ENCODE measurements around the gene PKP1.

PKP1 gene

DNA sequence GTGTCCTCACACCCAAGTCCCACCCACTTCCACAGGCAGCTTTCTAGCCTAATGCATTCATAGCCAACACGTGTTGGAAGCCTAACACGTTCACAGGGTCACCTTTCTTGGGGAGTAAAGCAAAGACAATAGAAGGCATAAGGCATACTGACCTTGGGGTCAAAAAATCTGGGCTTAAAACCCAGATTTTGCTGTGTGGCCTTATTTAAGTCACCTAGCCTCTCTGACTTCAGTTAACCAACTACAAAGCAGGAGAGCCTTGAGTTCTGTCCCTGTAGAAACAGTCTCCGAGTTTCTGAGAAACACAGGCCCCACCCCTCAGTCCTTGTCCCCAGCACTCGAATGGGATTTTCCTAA lies 92.8 kb downstream of the PKP1 start:
- DNase-seq = no peak

DNA sequence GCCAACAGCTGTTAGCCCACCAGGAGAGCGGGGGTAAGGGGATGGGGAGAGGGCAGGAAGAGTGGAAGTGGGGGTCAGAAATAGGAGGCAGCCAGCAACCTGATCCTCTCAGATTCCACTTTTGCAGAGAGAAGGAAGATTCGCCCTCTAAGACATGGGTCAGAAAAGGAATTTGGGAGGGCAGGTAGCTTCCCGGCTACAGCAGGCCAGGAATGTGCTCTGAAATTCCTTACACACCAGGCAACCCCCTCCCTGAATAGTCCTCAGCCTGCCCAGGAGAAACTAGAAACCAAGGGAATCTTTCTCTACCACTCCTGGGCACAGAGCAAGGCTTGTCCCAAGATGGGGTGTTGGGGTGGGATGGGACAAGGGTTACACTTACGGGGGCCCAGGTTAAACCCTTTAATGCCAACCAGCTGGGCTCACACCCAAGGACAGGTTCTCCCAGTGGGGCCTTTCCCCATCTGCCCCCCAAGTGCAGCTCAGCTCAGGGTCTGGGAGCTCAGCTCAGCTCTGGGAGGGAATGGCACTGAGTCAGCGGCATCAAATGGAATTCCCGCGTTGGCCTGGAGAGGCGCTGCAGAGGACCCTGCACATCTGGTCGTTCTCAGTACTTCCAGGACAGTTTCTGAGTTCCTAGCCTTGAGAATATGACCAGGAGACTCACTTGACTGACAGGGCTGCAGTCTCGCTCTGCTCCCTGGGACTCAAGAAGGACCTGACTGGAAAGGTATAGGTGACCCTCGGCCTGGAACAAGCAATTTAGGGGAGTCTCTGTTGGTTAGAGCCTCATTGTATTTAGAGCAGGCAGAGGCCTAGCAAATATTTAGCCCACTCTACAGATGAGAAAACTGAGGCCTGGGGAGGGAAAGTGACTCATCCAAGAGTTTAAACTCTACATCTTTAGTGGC lies 93.4 kb downstream of the PKP1 start:
- DNase-seq = no peak

DNA sequence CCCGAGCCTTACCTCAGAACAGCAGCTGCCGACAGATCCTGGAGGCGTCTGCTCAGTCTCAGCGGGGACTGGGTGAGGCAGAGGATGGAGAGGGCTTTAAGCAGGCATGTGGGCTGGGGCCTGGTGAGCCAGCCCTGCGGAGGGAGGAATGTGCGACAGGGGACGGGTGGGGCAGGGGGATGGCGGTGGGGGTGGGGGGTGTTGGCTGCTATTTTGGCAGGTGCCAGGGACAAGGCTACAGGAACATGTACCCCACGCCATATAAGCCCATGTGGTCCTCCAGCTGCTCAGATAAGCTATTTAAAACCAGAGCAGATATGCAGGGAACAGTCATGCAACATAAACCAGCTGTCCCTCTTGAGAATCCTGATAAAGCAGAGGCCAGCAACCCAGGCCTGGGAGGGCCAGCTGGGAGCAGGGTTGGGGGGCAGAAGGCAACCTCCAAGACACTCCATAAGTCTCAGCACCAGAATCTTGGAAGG lies 94.3 kb downstream of the PKP1 start, which contains the start of gene TNNT2:
Gene TNNT2 (minus strand): TSS at position 70 of the 482 bp plus-strand sequence. CDS start 4,426 bp downstream, outside the sequence.
- DNase-seq = no peak

DNA sequence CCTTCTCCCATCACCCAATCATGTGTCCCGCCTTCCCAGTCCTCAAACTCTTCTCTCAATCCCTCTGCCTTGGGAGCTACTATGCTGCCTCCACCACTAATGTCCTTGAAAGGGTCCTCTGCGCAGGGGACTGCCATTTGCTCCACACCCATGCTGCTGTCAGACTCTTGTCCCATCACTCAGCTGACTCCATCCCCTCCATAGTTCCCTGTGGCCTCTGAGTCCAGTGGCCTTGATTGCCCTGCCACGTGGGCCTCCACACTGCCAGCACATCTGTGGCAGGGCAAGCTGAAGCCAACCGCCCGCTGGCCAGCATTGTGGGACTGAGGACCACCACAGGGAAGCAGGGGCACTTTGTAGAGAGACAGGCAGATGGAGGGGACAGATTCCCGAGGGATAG lies 95.5 kb downstream of the PKP1 start:
- no peak for DNase-seq

DNA sequence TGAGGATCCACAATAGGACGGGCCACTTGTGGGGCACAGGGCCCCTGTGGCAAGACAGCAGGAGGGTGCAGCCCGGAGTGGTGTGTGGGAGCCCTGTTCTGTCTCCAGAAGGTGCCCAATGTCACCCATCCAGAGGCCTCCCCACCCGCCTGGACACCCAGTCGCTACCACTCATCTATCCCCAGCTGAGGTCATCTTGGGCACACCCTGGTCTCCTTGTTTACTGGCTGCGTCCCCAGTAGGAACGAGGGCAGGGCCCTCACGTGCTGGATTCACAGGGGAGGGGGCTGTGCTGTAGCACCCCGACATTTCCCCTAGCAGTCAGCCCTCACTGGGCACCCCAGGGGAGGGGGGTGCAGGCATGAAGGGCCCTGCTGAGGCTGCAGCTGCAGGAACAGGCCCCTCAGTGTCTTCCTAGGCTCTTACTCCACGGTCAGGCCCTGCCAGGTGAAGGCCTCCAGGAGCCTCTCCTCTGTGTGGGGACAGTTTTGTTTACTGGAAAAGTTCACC lies 96.5 kb downstream of the PKP1 start:
- no peak for DNase-seq

DNA sequence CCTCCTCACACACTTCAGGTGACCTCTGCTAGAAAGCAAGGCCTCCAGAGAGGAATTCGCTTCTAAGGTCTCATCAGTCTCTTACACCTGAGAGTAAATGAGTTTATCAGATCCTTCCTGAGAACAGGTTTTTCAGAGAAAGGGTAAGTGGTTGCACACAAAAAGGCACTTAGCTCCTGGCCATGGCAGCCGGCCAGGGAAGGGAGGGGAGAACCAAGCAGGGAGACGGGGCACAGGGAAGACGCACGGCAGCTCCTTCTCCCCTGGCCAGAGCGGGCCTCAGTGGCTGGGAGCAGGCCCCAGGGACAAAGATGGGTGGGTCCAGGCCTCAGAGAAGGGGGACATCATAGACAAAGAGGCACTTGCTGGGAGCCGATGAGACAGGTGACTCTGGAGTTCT lies 97.8 kb downstream of the PKP1 start:
- DNase-seq = no peak
